WTC11 (cell line): ENCODE measurements around the gene CHN1.

ENCODE experiments used
- ESRRA ChIP-seq: sonication (generic); formaldehyde crosslinking; IDR thresholded peaks from 2 replicates; pipeline ENCODE4 v1.8.1; 2022; ENCODE audit warnings: mild to moderate bottlenecking, missing genetic modification reagents, borderline replicate concordance
- GTF2I ChIP-seq: fragments of 250-450 bp; sonication (Bioruptor Pico); conservative IDR thresholded peaks from 2 replicates; pipeline ENCODE4 v1.4.0; 2021; ENCODE audit warnings: mild to moderate bottlenecking
- JUN ChIP-seq: sonication (generic); formaldehyde crosslinking; IDR thresholded peaks from 2 replicates; pipeline ENCODE4 v1.8.0; 2023; ENCODE audit warnings: mild to moderate bottlenecking, missing genetic modification reagents
- NR2C2 ChIP-seq: sonication (generic); formaldehyde crosslinking; IDR thresholded peaks from 2 replicates; pipeline ENCODE4 v1.8.0; 2022; ENCODE audit warnings: mild to moderate bottlenecking, missing genetic modification reagents
- NR3C1 ChIP-seq: sonication (generic); formaldehyde crosslinking; conservative IDR thresholded peaks from 2 replicates; pipeline ENCODE4 v1.8.1; 2023; ENCODE audit warnings: low read depth, mild to moderate bottlenecking, missing genetic modification reagents
- TEAD4 ChIP-seq: sonication (generic); formaldehyde crosslinking; IDR thresholded peaks from 2 replicates; pipeline ENCODE4 v1.8.0; 2022; ENCODE audit warnings: mild to moderate bottlenecking, missing genetic modification reagents
- ZNF121 ChIP-seq: sonication (generic); formaldehyde crosslinking; IDR thresholded peaks from 2 replicates; pipeline ENCODE4 v1.8.0; 2023; ENCODE audit warnings: missing genetic modification reagents
- TF ChIP-seq, protein P1 (sequence below): fragments of 200-600 bp; IDR thresholded peaks from 2 replicates; pipeline ENCODE4 v1.8.0; 2022; ENCODE audit warnings: antibody characterized with exemption
- TF ChIP-seq, protein P2 (sequence below): sonication (generic); formaldehyde crosslinking; IDR thresholded peaks from 2 replicates; pipeline ENCODE4 v1.8.0; 2022; ENCODE audit warnings: mild to moderate bottlenecking, missing genetic modification reagents

DNA sequence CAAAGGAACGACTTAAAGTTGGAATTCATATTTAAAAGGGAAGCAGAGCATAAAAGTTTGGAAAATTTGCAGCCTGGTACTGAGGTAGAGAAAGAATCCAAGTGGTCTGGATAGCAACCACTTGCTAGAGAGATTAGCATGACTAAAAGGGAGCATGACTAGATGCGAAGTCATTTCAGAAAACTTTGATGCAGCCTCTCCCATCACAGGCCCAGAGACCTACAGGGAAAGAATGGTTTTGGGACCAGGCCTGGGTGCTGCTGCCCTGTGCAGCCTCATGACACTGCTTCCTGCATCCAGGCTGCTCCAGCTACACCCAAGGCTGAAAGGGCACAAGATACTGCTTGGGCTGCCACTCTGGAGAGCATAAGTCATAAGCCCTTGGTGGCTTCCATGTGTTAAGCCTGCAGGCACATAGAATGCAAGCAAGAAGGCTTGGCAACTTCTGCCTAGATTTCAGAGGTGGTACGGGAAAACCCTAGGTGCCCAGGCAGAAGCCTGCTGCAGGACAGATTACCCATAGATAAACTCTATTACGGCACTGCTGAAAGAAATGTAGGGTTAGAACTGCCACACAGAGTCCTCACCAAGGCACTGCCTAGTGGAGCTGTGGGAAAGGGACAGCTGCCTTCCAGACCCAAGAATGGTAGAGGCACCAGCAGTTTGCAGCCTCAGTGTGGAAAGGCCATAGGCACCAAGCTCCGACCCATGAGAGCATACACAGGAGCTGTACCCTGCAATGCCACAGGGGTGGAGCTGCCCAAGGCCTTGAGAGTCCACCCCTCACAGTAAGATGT lies 12.6 kb upstream of the CHN1 start:
- no peak for TF ChIP-seq JUN
- TF ChIP-seq, protein P1, sequence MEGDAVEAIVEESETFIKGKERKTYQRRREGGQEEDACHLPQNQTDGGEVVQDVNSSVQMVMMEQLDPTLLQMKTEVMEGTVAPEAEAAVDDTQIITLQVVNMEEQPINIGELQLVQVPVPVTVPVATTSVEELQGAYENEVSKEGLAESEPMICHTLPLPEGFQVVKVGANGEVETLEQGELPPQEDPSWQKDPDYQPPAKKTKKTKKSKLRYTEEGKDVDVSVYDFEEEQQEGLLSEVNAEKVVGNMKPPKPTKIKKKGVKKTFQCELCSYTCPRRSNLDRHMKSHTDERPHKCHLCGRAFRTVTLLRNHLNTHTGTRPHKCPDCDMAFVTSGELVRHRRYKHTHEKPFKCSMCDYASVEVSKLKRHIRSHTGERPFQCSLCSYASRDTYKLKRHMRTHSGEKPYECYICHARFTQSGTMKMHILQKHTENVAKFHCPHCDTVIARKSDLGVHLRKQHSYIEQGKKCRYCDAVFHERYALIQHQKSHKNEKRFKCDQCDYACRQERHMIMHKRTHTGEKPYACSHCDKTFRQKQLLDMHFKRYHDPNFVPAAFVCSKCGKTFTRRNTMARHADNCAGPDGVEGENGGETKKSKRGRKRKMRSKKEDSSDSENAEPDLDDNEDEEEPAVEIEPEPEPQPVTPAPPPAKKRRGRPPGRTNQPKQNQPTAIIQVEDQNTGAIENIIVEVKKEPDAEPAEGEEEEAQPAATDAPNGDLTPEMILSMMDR = no peak
- TF ChIP-seq ESRRA = no peak
- no peak for TF ChIP-seq NR2C2 (CRISPR knock-in tag)
- TF ChIP-seq, protein P2, sequence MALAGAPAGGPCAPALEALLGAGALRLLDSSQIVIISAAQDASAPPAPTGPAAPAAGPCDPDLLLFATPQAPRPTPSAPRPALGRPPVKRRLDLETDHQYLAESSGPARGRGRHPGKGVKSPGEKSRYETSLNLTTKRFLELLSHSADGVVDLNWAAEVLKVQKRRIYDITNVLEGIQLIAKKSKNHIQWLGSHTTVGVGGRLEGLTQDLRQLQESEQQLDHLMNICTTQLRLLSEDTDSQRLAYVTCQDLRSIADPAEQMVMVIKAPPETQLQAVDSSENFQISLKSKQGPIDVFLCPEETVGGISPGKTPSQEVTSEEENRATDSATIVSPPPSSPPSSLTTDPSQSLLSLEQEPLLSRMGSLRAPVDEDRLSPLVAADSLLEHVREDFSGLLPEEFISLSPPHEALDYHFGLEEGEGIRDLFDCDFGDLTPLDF (CRISPR knock-in tag) = no peak
- no peak for TF ChIP-seq TEAD4 (CRISPR knock-in tag)
- TF ChIP-seq GTF2I = no peak
- no peak for TF ChIP-seq NR3C1 (CRISPR knock-in tag)
- no peak for TF ChIP-seq ZNF121 (CRISPR knock-in tag)
